HepG2 (cell line): ENCODE results near the gene FBLN5. TPM values are rescaled to one million over a fixed set of nuclear protein-coding genes. Genes with fewer than 3 reads are reported as not detected.

Experiments used
- ATAC-seq: fragments of 200-7000 bp; cut with Tn5 transposase; 3 replicates; pipeline ENCODE4 v1.9.1; 2020; ENCODE audit warnings: mild to moderate bottlenecking, moderate library complexity
- BruUV-seq: library from RNA; stranded (reverse); fragments of 400-500 nt; replicated peaks from 2 replicates; lab custom pipeline; 2021; lab: Mats Ljungman, UMichigan
- CTCF ChIA-PET: fragments of 300-600 bp; formaldehyde crosslinking; extraction: SDS; loops from one replicate; lab custom pipeline; 2021; ENCODE audit warnings: low total read pairs, inconsistent platforms, low intra/inter-chr PET ratio; lab: Yijun Ruan, JAX
- POLR2A ChIA-PET: fragments of 350-600 bp; sonication (Branson Sonifier 250); formaldehyde crosslinking; loops from one replicate; lab custom pipeline; 2020; ENCODE audit warnings: antibody characterized with exemption, inconsistent platforms; lab: Yijun Ruan, JAX
- DNase-seq: peaks from one replicate; pipeline ENCODE4 v3.0.0-alpha.2; 2015; ENCODE audit warnings: low spot score
- FAIRE-seq: peaks from 3 replicates; lab custom pipeline; 2011; peaks lifted over from hg19 to GRCh38; lab: Jason Lieb, UNC
- H2AFZ ChIP-seq: one replicate; pipeline ENCODE4 v1.6.1; 2011; ENCODE audit warnings: low read length, inconsistent platforms
- H3K27ac ChIP-seq: fragments of 300-600 bp; 3 replicates; pipeline ENCODE4 v1.8.0; 2011; ENCODE audit warnings: mixed run types, mild to moderate bottlenecking, mixed read lengths, low read length, inconsistent platforms; ENCODE audit not compliant: insufficient read depth; ENCODE audit errors: extremely low read length
- H3K27me3 ChIP-seq, 2 experiments: fragments of 200-600 bp in 1 of 2; 2 replicates in 1 of 2; 3 replicates in 1 of 2; pipeline versions ENCODE4 v1.6.0 to v1.8.0; 2011; ENCODE audit warnings: low read length in 2 of 2, mild to moderate bottlenecking in 2 of 2, moderate library complexity in 2 of 2, inconsistent platforms in 1 of 2; ENCODE audit not compliant: insufficient read depth in 2 of 2, control insufficient read depth in 1 of 2
- H3K36me3 ChIP-seq, 2 experiments: fragments of 200-600 bp in 1 of 2; replicated peaks in 1 of 2; 2 replicates in 1 of 2; 3 replicates in 1 of 2; pipeline versions ENCODE4 v1.5.1 to v1.8.0; 2011; ENCODE audit warnings: low read length in 2 of 2, inconsistent platforms in 1 of 2; ENCODE audit not compliant: insufficient read depth in 2 of 2, control insufficient read depth in 1 of 2
- H3K4me1 ChIP-seq: 2 replicates; pipeline ENCODE4 v1.5.1; 2012; ENCODE audit warnings: low read length, inconsistent platforms; ENCODE audit not compliant: insufficient read depth
- H3K4me2 ChIP-seq: 2 replicates; pipeline ENCODE4 v1.6.0; 2011; ENCODE audit warnings: low read depth, low read length, inconsistent platforms
- H3K4me3 ChIP-seq, 3 experiments: fragments of 200-600 bp in 1 of 3; sonication (generic), shearing (Covaris generic) in 1 of 3; replicated peaks in 1 of 3; 2 replicates each; pipeline ENCODE4 v1.5.1; 2011 to 2016; ENCODE audit warnings: low read length in 3 of 3, inconsistent platforms in 2 of 3, low read depth in 2 of 3, mild to moderate bottlenecking in 2 of 3, control low read depth in 1 of 3, mixed read lengths in 1 of 3; ENCODE audit not compliant: insufficient read depth in 1 of 3
- H3K79me2 ChIP-seq: one replicate; pipeline ENCODE4 v1.6.1; 2011; ENCODE audit warnings: low read length, inconsistent platforms; ENCODE audit not compliant: insufficient read depth
- H3K9ac ChIP-seq: 2 replicates; pipeline ENCODE4 v1.6.0; 2011; ENCODE audit warnings: mild to moderate bottlenecking, low read depth, low read length, inconsistent platforms; ENCODE audit not compliant: insufficient read depth
- H3K9me3 ChIP-seq: 2 replicates; pipeline ENCODE4 v1.5.1; 2012; ENCODE audit warnings: mild to moderate bottlenecking, low read length
- H4K20me1 ChIP-seq: 2 replicates; pipeline ENCODE4 v1.6.0; 2011; ENCODE audit warnings: inconsistent platforms, mild to moderate bottlenecking, low read length, moderate library complexity; ENCODE audit not compliant: insufficient read depth
- ARID2 ChIP-seq: sonication (generic); formaldehyde crosslinking; IDR thresholded peaks from 2 replicates; pipeline ENCODE4 v1.8.1; 2022; ENCODE audit warnings: mild to moderate bottlenecking, missing genetic modification reagents, borderline replicate concordance
- CENPT ChIP-seq: sonication (generic); formaldehyde crosslinking; IDR thresholded peaks from 2 replicates; pipeline ENCODE4 v1.8.0; 2022; ENCODE audit warnings: low read depth, mild to moderate bottlenecking, moderate library complexity, missing genetic modification reagents
- KMT2A ChIP-seq: sonication (generic); formaldehyde crosslinking; IDR thresholded peaks from 2 replicates; pipeline ENCODE4 v1.4.0; 2020; ENCODE audit warnings: missing genetic modification reagents
- NFYC ChIP-seq: IDR thresholded peaks from 2 replicates; pipeline ENCODE4 v1.6.1; 2016; ENCODE audit warnings: missing genetic modification reagents, missing compliant biosample characterization
- SOX13 ChIP-seq, 3 experiments: fragments of 450-650 bp in 1 of 3; sonication (generic) in 1 of 3; formaldehyde crosslinking in 1 of 3; IDR thresholded peaks in 2 of 3; conservative IDR thresholded peaks in 1 of 3; 2 replicates each; pipeline versions ENCODE4 v1.5.0 to v1.6.1; 2016 to 2020; ENCODE audit warnings: antibody characterized with exemption in 1 of 3, mild to moderate bottlenecking in 1 of 3, missing compliant biosample characterization in 1 of 3, missing genetic modification reagents in 1 of 3, moderate library complexity in 1 of 3
- ZC3H4 ChIP-seq: sonication (generic); formaldehyde crosslinking; IDR thresholded peaks from 2 replicates; pipeline ENCODE4 v1.4.0; 2020; ENCODE audit warnings: missing genetic modification reagents, borderline replicate concordance
- ZNF263 ChIP-seq: sonication (generic); formaldehyde crosslinking; IDR thresholded peaks from 2 replicates; pipeline ENCODE4 v1.4.0; 2020; ENCODE audit warnings: missing genetic modification reagents
- ZNF383 ChIP-seq: sonication (generic); formaldehyde crosslinking; IDR thresholded peaks from 2 replicates; pipeline ENCODE4 v1.4.0; 2020; ENCODE audit warnings: missing genetic modification reagents, mild to moderate bottlenecking, borderline replicate concordance
- ZNF441 ChIP-seq: sonication (generic); formaldehyde crosslinking; IDR thresholded peaks from 2 replicates; pipeline ENCODE4 v1.7.0; 2021; ENCODE audit warnings: missing genetic modification reagents, borderline replicate concordance
- ZNF570 ChIP-seq: sonication (generic); formaldehyde crosslinking; IDR thresholded peaks from 2 replicates; pipeline ENCODE4 v1.4.0; 2020; ENCODE audit warnings: mild to moderate bottlenecking, missing genetic modification reagents, borderline replicate concordance
- ZNF749 ChIP-seq: sonication (generic); formaldehyde crosslinking; IDR thresholded peaks from 2 replicates; pipeline ENCODE4 v1.8.0; 2022; ENCODE audit warnings: mild to moderate bottlenecking, missing genetic modification reagents, moderate library complexity, borderline replicate concordance
- WGBS: methylation state at CpG from one replicate; pipeline ENCODE4 v1.1.6; 2017; ENCODE audit warnings: low lambda C conversion rate; 5-methylcytosine and 5-hydroxymethylcytosine counted together
- in situ Hi-C: cut with HindIII; loops from 2 replicates; pipeline ENCODE4 v1.10.0; 2017; ENCODE audit warnings: low pct_unique_long_range_greater_than_20kb; ENCODE audit not compliant: extremely low pct_ligation_motif_present
- intact Hi-C: fragments of 100-400 bp; cut with micrococcal nuclease; formaldehyde crosslinking; loops from one replicate; pipeline ENCODE4 v1.10.0; 2022; ENCODE audit not compliant: unreplicated experiment
- polyA plus RNA-seq, 8 experiments: library from polyadenylated mRNA; depleted of rRNA in 3 of 8; stranded (reverse) in 7 of 8; unstranded in 1 of 8; fragments of >200 nt; fragmentation: Illumina TruSeq in 4 of 8; extraction: Trizol in 4 of 8; gene quantifications; 2 replicates each; pipeline versions ENCODE4 v1.2.1 to v1.2.3, GENCODE V29; 2011 to 2016; ENCODE audit warnings: low read depth in 4 of 8, missing spikeins in 1 of 8, mixed read lengths in 1 of 8; ENCODE audit not compliant: insufficient read depth in 1 of 8
- total RNA-seq, 5 experiments: library from RNA; depleted of rRNA; stranded (reverse); fragments of >200 nt; fragmentation: Illumina TruSeq; extraction: Trizol; gene quantifications; 2 replicates each; pipeline ENCODE4 v1.2.3, GENCODE V29; 2016; ENCODE audit warnings: low read depth in 1 of 5
- TF ChIP-seq, protein P1 (sequence below): sonication (generic); formaldehyde crosslinking; IDR thresholded peaks from 2 replicates; pipeline ENCODE4 v1.4.0; 2020; ENCODE audit warnings: missing genetic modification reagents
- TF ChIP-seq, protein P2 (sequence below): sonication (generic); formaldehyde crosslinking; IDR thresholded peaks from 2 replicates; pipeline ENCODE4 v1.4.0; 2020; ENCODE audit warnings: mild to moderate bottlenecking, missing genetic modification reagents
- TF ChIP-seq, protein P3 (sequence below): sonication (generic); formaldehyde crosslinking; IDR thresholded peaks from 2 replicates; pipeline ENCODE4 v1.5.0; 2020; ENCODE audit warnings: mild to moderate bottlenecking, missing genetic modification reagents, moderate library complexity
- TF ChIP-seq, protein P4 (sequence below): sonication (generic); formaldehyde crosslinking; IDR thresholded peaks from 2 replicates; pipeline ENCODE4 v1.4.0; 2020; ENCODE audit warnings: missing genetic modification reagents

FBLN5 gene
- total and polyA plus RNA-seq, 2 of the 13 experiments (the other 11 are each of a cell fraction or from before 2014, with no cell fraction given): 0.38 to 0.77 TPM

DNA sequence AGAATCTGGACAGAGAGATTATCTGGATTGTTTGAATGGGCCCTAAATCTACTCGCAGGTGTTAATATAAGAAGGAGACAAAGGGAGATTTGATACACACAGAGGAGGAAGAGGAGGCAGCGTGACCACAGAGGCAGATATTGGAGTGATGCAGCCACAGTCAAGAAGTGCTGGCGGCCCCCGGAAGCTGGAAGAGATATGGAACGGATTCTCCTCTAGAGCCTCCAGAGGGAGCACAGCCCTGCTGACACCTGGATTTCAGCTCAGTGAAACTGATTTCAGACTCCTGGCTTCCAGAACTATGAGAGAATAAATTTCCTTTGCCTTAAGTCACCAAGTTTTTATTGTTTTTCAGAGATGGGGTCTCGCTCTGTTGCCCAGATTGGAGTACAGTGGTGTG, 71.0 kb downstream of the FBLN5 start:
- ChIA-PET POLR2A (no interaction called here), CTCF (no interaction called here)
- H3K9ac ChIP-seq: no peak overlapping the region
- H4K20me1 ChIP-seq: no peaks in the 10 kb centered on the region
- H3K27ac ChIP-seq: no peak overlapping the region
- no peaks in the 10 kb centered on the region for H3K79me2 ChIP-seq
- H3K4me1 ChIP-seq: peaks cover 21% of the 10 kb centered on the region
- no peak for DNase-seq
- WGBS: 92% methylated on average over 6 of the region's 6 CpGs
- no TSS peak for BruUV-seq
- H3K9me3 ChIP-seq: no peaks in the 10 kb centered on the region
- H3K27me3 ChIP-seq: 0 out of 5 replicates have a peak, but pooled peaks cover 0 to 2% of the 10 kb centered on the region in 2 experiments
- H3K4me2 ChIP-seq: no peak overlapping the region
- peak; percentile 48 for FAIRE-seq
- in situ Hi-C loops (no loop called here), intact Hi-C loops (no loop called here)
- no peak overlapping the region for H3K4me3 ChIP-seq
- H2AFZ ChIP-seq: no peak overlapping the region
- H3K36me3 ChIP-seq: no peaks in the 10 kb centered on the region
- peak; percentile 49; the same call in 2 of the 3 replicates for ATAC-seq
- TF ChIP-seq, protein P1, sequence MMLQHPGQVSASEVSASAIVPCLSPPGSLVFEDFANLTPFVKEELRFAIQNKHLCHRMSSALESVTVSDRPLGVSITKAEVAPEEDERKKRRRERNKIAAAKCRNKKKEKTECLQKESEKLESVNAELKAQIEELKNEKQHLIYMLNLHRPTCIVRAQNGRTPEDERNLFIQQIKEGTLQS (CRISPR knock-in tag): no peak
- TF ChIP-seq ZNF749 (CRISPR knock-in tag) (no peak), CENPT (CRISPR knock-in tag) (no peak), SOX13 (IDR thresholded peaks at IDR 0.05) (no peak), SOX13 (CRISPR knock-in tag; conservative IDR thresholded peaks at IDR 0.05 in 1 of 2, IDR thresholded peaks at IDR 0.05 in 1 of 2) (no peak), ZNF263 (CRISPR knock-in tag) (0 out of 2 replicates have a peak, but pooled peaks have one; percentile 18), ARID2 (CRISPR knock-in tag) (no peak), ZNF570 (CRISPR knock-in tag) (no peak), NFYC (CRISPR knock-in tag) (no peak), ZNF441 (CRISPR knock-in tag) (no peak), ZNF383 (CRISPR knock-in tag) (no peak), ZC3H4 (CRISPR knock-in tag) (no peak), KMT2A (CRISPR knock-in tag) (no peak)
- TF ChIP-seq, protein P2, sequence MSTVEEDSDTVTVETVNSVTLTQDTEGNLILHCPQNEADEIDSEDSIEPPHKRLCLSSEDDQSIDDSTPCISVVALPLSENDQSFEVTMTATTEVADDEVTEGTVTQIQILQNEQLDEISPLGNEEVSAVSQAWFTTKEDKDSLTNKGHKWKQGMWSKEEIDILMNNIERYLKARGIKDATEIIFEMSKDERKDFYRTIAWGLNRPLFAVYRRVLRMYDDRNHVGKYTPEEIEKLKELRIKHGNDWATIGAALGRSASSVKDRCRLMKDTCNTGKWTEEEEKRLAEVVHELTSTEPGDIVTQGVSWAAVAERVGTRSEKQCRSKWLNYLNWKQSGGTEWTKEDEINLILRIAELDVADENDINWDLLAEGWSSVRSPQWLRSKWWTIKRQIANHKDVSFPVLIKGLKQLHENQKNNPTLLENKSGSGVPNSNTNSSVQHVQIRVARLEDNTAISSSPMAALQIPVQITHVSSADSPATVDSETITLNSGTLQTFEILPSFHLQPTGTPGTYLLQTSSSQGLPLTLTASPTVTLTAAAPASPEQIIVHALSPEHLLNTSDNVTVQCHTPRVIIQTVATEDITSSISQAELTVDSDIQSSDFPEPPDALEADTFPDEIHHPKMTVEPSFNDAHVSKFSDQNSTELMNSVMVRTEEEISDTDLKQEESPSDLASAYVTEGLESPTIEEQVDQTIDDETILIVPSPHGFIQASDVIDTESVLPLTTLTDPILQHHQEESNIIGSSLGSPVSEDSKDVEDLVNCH: no peak
- TF ChIP-seq, protein P3, sequence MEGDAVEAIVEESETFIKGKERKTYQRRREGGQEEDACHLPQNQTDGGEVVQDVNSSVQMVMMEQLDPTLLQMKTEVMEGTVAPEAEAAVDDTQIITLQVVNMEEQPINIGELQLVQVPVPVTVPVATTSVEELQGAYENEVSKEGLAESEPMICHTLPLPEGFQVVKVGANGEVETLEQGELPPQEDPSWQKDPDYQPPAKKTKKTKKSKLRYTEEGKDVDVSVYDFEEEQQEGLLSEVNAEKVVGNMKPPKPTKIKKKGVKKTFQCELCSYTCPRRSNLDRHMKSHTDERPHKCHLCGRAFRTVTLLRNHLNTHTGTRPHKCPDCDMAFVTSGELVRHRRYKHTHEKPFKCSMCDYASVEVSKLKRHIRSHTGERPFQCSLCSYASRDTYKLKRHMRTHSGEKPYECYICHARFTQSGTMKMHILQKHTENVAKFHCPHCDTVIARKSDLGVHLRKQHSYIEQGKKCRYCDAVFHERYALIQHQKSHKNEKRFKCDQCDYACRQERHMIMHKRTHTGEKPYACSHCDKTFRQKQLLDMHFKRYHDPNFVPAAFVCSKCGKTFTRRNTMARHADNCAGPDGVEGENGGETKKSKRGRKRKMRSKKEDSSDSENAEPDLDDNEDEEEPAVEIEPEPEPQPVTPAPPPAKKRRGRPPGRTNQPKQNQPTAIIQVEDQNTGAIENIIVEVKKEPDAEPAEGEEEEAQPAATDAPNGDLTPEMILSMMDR (CRISPR knock-in tag): peak; percentile 24; the same call in 1 of the 2 replicates
- TF ChIP-seq, protein P4, sequence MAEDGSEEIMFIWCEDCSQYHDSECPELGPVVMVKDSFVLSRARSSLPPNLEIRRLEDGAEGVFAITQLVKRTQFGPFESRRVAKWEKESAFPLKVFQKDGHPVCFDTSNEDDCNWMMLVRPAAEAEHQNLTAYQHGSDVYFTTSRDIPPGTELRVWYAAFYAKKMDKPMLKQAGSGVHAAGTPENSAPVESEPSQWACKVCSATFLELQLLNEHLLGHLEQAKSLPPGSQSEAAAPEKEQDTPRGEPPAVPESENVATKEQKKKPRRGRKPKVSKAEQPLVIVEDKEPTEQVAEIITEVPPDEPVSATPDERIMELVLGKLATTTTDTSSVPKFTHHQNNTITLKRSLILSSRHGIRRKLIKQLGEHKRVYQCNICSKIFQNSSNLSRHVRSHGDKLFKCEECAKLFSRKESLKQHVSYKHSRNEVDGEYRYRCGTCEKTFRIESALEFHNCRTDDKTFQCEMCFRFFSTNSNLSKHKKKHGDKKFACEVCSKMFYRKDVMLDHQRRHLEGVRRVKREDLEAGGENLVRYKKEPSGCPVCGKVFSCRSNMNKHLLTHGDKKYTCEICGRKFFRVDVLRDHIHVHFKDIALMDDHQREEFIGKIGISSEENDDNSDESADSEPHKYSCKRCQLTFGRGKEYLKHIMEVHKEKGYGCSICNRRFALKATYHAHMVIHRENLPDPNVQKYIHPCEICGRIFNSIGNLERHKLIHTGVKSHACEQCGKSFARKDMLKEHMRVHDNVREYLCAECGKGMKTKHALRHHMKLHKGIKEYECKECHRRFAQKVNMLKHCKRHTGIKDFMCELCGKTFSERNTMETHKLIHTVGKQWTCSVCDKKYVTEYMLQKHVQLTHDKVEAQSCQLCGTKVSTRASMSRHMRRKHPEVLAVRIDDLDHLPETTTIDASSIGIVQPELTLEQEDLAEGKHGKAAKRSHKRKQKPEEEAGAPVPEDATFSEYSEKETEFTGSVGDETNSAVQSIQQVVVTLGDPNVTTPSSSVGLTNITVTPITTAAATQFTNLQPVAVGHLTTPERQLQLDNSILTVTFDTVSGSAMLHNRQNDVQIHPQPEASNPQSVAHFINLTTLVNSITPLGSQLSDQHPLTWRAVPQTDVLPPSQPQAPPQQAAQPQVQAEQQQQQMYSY: peak; percentile 49; the same call in 1 of the 2 replicates
